Occipital lobe (tissue), 2 donors: ENCODE measurements around the gene RARG. TPM values are rescaled to one million over a fixed set of nuclear protein-coding genes. Genes with fewer than 3 reads are reported as not detected.
"Not testable (repeated sequence)": the region's sequence is repeated elsewhere in the genome, so short reads cannot be mapped to it uniquely, and the experiment has no call there.

Experiments
- DNase-seq: peaks from one replicate; lab custom pipeline; 2025; lab: John Stamatoyannopoulos, UW
- total RNA-seq: library from RNA; depleted of rRNA; stranded (reverse); fragments of >200 nt; gene quantifications from one replicate; pipeline ENCODE4 v1.2.3, GENCODE V29; 2014

Gene RARG
- total RNA-seq, 1 donor from 2014 or later: 7.6 TPM

- no peak for DNase-seq
These were observed 20.3 kb downstream of the RARG start for GRCh38 chr12:53211476-53212381.

DNA sequence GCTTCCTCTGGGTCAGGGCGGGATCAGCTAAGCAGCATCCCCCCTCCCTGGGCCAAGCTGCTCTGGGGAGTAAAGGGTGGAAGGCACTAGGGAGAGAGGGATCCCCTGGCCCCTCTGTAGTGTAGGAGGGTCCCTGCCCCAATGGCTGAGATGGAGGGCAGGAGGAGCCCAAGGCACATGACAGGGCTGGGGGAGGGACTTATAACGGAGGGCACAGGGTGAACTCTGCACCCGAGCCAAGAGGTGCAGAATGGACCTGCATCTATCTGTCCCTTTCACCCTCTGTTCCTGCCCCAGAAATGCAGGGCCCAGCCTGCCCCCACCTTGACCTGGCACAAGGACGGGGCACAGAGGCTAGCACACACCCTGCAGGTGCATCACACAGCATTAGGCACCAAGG, 21.2 kb downstream of the RARG start:
- no peak for DNase-seq

DNA sequence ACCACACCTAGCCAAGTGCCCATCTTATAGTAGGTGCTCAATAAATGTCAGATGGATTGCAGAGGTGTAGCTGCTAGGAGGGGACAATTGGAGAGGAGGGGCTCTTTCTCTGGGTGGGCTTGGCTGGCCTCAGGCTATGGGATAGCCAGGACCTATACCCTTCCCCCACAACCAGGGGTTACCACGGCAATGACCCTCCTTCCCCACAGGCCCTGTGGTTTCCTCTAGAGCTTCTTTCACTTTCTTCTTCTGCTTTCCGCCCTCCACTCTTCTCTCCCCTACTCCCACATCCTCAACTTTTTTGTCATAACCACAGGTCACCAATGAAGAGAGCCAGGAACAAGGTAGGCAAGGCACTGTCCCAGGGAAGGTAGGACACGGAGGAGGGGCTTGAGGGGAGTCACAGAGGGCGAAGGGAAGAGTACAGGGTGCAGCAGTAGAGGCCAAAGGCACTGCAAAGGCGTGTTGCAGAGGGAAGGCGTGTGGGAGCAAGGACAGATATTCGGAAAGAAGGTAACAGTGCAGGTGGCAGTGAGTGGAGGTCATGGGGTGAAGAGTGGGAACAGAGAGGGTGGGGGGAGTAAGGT, 23.0 kb downstream of the RARG start:
- no peak for DNase-seq

DNA sequence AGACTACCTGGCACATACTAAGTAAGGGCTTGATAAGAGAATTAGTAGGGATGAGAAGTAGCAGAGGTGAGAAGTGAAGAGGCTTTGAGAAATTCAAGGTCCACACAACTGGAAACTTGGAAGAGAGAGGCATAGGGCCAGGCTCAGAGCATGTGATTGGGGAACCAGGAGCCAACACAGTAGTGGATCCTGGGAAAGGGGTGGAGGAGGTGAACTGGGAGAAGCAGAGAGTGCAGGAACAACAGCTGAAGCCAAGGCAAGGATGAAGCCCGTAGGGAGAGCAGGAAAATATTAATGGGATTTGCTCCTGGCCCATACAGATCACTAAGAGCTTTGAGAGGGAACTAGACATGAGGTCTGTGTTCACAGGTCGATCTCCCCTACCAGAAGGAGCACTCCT, 23.6 kb downstream of the RARG start:
- no peak for DNase-seq

DNA sequence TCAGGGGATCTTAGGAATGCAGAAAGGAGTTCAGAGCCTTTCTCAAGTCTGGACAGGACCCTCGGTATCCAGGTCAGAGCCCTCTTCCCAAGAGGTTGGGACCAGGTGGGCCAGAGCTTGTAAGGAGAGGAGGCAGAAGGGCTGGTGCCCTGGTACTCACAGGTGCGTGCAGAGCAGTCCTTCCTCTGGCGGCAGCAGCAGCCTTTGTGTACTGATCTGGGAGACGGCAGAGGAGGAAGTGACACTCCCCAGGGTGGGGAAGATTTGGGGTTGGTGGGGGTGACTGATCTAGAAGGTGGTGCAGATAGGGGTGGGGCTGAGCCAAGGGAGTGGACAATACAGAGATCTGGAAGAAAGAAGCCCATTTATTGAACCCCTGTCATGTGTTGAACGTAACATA, 25.0 kb downstream of the RARG start, which contains the start of gene ITGB7:
ITGB7 (minus strand) TSS at position 210 of the 400 bp plus-strand sequence. CDS start 6,808 bp downstream, outside the sequence.
- DNase-seq: no peak

GRCh38 chr12:53205747-53206419, 26.1 kb downstream of the RARG start:
- DNase-seq: no peak

GRCh38 chr12:53204351-53204750, 27.7 kb downstream of the RARG start:
- DNase-seq: no peak

DNA sequence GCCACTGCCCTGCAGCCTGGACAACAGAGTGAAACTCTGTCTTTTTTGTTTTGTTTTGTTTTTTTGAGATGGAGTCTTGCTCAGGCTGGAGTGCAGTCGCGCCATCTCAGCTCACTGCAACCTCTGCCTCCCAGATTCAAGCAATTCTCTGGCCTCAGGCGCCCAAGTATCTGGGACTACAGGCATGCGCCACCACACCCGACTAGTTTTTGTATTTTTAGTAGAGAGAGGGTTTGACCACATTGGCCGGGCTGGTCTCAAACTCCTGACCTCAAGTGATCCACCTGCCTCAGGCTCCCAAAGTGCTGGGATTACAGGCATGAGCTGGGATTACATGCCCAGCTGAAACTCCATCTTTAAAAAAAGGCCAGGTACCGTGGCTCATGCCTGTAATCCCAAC, 29.7 kb downstream of the RARG start:
- DNase-seq: not testable (repeated sequence)

DNA sequence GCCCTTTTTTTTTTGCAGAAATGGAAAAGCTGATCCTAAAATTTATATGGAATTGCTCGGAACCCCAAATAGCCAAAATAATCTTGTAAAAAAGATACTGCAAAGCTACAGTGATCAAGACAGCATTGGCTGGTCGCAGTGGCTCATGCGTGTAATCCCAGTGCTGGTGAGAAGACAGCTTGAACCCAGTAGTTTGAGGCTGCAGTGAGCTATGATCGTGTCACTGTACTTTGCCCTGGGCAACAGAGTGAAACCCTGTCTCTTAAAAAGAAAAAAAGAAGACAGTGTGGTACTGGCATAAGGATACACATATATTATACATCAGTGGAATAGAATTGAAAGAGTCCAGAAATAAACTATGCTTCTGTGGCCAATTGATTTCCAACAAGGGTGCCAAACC, 30.4 kb downstream of the RARG start:
- no peak for DNase-seq

GRCh38 chr12:53201177-53201541, 30.9 kb downstream of the RARG start:
- DNase-seq: no peak

GRCh38 chr12:53200458-53201176, 31.4 kb downstream of the RARG start:
- no peak for DNase-seq

DNA sequence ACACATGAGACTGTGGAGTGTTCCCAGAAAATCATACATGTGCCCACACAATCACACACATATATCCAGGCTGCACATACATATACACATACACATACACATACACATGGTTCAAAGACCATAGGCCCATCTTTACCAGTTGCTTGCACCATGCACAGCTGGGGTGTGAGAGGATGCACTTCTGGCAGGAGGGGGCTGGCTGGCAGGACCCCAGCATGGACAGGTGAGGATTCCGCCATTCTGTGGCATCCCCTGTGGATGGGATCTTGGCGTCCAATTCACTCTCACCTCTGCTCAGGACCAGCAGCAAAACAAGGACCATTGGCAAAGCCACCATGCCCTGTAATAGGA, 31.9 kb downstream of the RARG start:
- no peak for DNase-seq

GRCh38 chr12:53199700-53200099, 32.3 kb downstream of the RARG start:
- no peak for DNase-seq

DNA sequence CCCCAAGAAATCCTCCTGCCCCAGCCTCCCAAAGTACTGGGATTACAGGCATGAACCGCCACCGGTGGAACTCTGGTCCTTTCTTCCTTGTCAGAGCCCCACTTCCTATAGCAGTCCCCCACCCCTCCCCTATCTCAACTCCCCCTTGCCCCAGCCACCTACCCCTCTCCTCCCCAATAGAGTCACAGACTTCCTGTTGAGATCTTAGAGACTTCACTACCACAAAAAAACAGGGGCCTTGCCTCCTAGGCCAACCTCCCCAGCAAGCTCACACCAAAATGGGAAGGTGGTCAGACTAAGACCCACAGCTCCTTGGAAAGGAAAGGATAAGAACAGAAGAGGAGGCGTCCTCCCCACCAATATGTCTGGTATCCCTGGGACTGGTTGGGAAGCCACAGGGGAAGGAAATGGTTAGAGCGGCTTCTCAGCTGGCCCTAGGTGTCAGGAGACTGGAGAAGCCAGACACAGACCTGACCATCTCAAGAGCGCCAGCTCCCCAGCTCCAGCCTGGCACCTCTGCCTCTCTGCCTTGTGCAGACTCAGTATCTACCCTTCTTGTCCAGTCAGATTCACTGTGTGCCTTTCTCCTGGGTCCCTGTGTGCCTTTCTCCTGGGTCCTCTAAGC, 33.4 kb downstream of the RARG start:
- no peak for DNase-seq

DNA sequence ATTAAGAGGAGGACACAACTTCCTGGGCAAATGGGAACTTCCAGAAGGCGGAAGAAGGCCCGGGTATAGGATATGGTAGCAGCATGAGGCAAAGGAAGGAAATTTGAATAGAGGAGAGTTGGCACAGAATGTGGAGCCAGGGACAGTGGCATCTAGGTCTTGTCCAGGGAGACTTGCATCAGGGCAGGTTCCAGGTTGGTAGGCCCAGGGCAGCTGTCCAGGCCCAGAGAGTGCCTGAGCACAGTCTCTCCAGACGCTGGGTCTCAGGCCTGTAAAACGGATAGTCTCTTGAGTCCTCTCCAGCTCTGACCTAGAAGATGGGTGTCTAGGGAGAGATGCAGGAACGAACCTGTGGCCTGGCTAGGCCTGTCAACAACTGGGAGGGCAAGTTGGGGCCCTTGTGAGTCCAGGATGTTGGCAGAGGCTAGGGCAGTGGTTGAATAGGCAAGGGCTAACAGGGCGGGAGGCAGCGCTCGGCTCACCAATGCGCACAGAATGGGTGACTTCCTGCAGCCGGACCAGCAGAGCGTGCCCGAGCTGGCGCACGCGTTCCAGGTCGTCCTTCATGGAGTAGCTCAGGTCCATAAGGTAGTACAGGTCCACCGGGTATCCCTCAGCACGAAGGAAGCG, 34.9 kb downstream of the RARG start:
- DNase-seq: no peak

DNA sequence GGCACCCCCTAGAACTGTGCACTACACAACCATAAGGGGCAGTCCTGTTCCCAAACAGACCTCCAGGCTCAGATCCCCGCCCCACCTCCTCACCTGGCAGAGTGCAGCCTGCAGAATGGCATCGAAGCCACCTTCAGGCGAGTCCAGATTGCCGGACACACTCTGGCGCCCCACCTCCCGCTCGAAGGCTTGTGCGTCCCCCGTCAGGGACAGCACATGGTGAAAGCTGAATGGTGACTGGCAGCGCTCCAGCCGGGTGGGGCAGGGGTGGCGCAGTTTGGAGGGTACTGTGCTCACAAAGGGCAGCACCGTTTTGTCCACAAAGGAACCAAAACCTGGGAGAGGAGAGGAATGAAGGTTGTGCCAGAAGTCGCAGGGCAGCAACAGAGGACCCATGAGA, 35.5 kb downstream of the RARG start:
- DNase-seq: no peak

- no peak for DNase-seq
These were observed 36.2 kb downstream of the RARG start for GRCh38 chr12:53195516-53196420.

GRCh38 chr12:53194973-53195372, 37.0 kb downstream of the RARG start:
- no peak for DNase-seq

GRCh38 chr12:53193985-53194716, 37.9 kb downstream of the RARG start:
- DNase-seq: no peak
